ENCODE results near the gene POLN. TPM values are rescaled to one million over a fixed set of nuclear protein-coding genes. Genes with fewer than 3 reads are reported as not detected.
"Not testable (repeated sequence)": the region's sequence is repeated elsewhere in the genome, so short reads cannot be mapped to it uniquely, and the experiment has no call there.

Gene POLN
- polyA plus RNA-seq, 1 donor: 6.6 TPM

GRCh38 chr4:2275546-2276251 lies 33.8 kb upstream of the POLN start:
- no peak for DNase-seq

GRCh38 chr4:2275044-2275397 lies 33.1 kb upstream of the POLN start:
- DNase-seq: not testable (repeated sequence)

GRCh38 chr4:2274320-2275043 lies 32.6 kb upstream of the POLN start:
- DNase-seq: no peak

- no peak for DNase-seq
Observed at GRCh38 chr4:2273657-2274319, 31.9 kb upstream of the POLN start.

GRCh38 chr4:2273221-2273620 lies 31.3 kb upstream of the POLN start:
- no peak for DNase-seq

- no peak for DNase-seq
Observed at GRCh38 chr4:2272828-2273120, 30.9 kb upstream of the POLN start.

GRCh38 chr4:2272026-2272827 lies 30.3 kb upstream of the POLN start:
- DNase-seq: no peak

GRCh38 chr4:2271279-2272025 lies 29.5 kb upstream of the POLN start:
- DNase-seq: no peak

GRCh38 chr4:2270341-2271165 lies 28.6 kb upstream of the POLN start:
- DNase-seq: no peak

- DNase-seq: no peak
Observed at GRCh38 chr4:2269618-2270163, 27.8 kb upstream of the POLN start.

- DNase-seq: no peak
Observed at GRCh38 chr4:2269206-2269531, 27.2 kb upstream of the POLN start.

- no peak for DNase-seq
Observed at GRCh38 chr4:2268357-2269205, 26.7 kb upstream of the POLN start.

GRCh38 chr4:2267841-2268240 lies 25.9 kb upstream of the POLN start:
- DNase-seq: no peak

- DNase-seq: no peak
Observed at GRCh38 chr4:2267320-2267811, 25.4 kb upstream of the POLN start.

- DNase-seq: no peak
Observed at GRCh38 chr4:2266821-2267220, 24.9 kb upstream of the POLN start.

GRCh38 chr4:2266181-2266580 lies 24.3 kb upstream of the POLN start:
- DNase-seq: no peak

- DNase-seq: no peak
Observed at GRCh38 chr4:2265113-2266110, 23.5 kb upstream of the POLN start.

GRCh38 chr4:2264481-2265041 lies 22.6 kb upstream of the POLN start:
- no peak for DNase-seq
